Activated CD8-positive, alpha-beta T cell treated with anti-CD3 and anti-CD28 coated beads for 36 hours (primary cell): ENCODE measurements around the gene LTBP4. TPM values are rescaled to one million over a fixed set of nuclear protein-coding genes. Genes with fewer than 3 reads are reported as not detected.

Experiments used
- ATAC-seq: fragments of 200-7000 bp; cut with Tn5 transposase; one replicate; pipeline ENCODE4 v1.10.0; 2021; ENCODE audit warnings: mild to moderate bottlenecking, moderate library complexity
- CTCF ChIA-PET: fragments of 350-600 bp; sonication (Branson Sonifier 250); formaldehyde crosslinking; loops from one replicate; lab custom pipeline; 2021; ENCODE audit warnings: antibody characterized with exemption; lab: Charles Lee
- POLR2A ChIA-PET: fragments of 350-600 bp; sonication (Branson Sonifier 250); formaldehyde crosslinking; loops from one replicate; lab custom pipeline; 2021; ENCODE audit warnings: antibody characterized with exemption; lab: Charles Lee
- DNase-seq: peaks from one replicate; pipeline ENCODE4 v3.0.0-alpha.2; 2020
- H3K27ac Mint-ChIP-seq: one replicate; pipeline ENCODE4 v1.8.0; 2021; ENCODE audit warnings: mild to moderate bottlenecking, mixed read lengths
- H3K27me3 Mint-ChIP-seq: one replicate; pipeline ENCODE4 v1.8.0; 2021; ENCODE audit warnings: mixed read lengths
- H3K36me3 Mint-ChIP-seq: one replicate; pipeline ENCODE4 v1.8.0; 2021; ENCODE audit warnings: low read depth, mixed read lengths
- H3K4me1 Mint-ChIP-seq: one replicate; pipeline ENCODE4 v1.8.0; 2021; ENCODE audit warnings: low read depth, mixed read lengths
- H3K4me3 Mint-ChIP-seq: one replicate; pipeline ENCODE4 v1.8.0; 2021; ENCODE audit warnings: mild to moderate bottlenecking, moderate library complexity, mixed read lengths
- H3K9me3 Mint-ChIP-seq: one replicate; pipeline ENCODE4 v1.8.0; 2021; ENCODE audit warnings: mixed read lengths
- intact Hi-C: fragments of 100-400 bp; cut with micrococcal nuclease; formaldehyde crosslinking; loops from one replicate; pipeline ENCODE4 v1.10.0; 2022
- total RNA-seq, 2 experiments: library from RNA; stranded (reverse); gene quantifications; one replicate each; pipeline ENCODE4 v1.2.3, GENCODE V29; 2021
- TF ChIP-seq, protein P1 (sequence below): fragments of 200-600 bp; IDR thresholded peaks from one replicate; pipeline ENCODE4 v1.8.0; 2022; ENCODE audit warnings: antibody characterized with exemption, mild to moderate bottlenecking

The LTBP4 gene
- total RNA-seq, 2 experiments from 2014 or later: 117 to 121 TPM

DNA sequence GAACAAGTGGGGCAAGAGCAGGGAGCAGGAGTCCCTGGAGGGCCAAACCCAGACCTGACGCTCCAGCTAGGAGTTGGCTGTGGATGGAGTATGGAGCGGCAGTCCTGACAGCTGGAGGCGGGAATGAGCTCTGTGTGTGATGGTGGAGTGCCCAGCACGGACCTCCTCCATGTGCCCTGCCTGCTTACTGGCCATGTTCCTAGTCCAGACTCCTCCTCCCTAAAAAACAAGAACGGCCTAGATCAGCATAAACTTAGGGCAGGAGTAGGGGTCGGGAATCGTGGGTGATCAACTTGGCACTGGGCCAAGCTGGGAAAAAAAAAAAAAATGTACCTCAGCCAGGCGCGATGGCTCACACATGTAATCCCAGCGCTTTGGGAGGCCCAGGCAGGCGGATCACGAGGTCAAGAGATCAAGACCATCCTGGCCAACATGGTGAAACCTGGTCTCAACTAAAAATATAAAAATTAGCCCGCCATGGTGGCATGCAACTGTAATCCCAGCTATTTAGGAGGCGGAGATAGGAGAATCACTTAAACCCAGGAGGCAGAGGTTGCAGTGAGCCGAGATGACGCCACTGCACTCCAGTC is 29.5 kb downstream of the LTBP4 start:
- Mint-ChIP-seq H3K4me1 (peaks cover 11% of the 10 kb centered on the region), H3K9me3 (no peaks in the 10 kb centered on the region), H3K36me3 (peaks cover 23% of the 10 kb centered on the region), H3K4me3 (no peak overlapping the region), H3K27ac (no peak overlapping the region), H3K27me3 (peaks cover 5% of the 10 kb centered on the region)
- TF ChIP-seq, protein P1, sequence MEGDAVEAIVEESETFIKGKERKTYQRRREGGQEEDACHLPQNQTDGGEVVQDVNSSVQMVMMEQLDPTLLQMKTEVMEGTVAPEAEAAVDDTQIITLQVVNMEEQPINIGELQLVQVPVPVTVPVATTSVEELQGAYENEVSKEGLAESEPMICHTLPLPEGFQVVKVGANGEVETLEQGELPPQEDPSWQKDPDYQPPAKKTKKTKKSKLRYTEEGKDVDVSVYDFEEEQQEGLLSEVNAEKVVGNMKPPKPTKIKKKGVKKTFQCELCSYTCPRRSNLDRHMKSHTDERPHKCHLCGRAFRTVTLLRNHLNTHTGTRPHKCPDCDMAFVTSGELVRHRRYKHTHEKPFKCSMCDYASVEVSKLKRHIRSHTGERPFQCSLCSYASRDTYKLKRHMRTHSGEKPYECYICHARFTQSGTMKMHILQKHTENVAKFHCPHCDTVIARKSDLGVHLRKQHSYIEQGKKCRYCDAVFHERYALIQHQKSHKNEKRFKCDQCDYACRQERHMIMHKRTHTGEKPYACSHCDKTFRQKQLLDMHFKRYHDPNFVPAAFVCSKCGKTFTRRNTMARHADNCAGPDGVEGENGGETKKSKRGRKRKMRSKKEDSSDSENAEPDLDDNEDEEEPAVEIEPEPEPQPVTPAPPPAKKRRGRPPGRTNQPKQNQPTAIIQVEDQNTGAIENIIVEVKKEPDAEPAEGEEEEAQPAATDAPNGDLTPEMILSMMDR: no peak
- ChIA-PET POLR2A (interaction anchor here (1.1 to 1.3 kb wide), 2 partner anchors 21 to 25 kb away, joined by 3 to 4 read pairs; no protein-coding TSS in a partner anchor), CTCF (interaction anchor here (1.4 kb wide), 1 partner anchor 28 kb away, joined by 3 read pairs; no protein-coding TSS in a partner anchor)
- intact Hi-C loops: no loop called here
- no peak for DNase-seq
- no peak for ATAC-seq

DNA sequence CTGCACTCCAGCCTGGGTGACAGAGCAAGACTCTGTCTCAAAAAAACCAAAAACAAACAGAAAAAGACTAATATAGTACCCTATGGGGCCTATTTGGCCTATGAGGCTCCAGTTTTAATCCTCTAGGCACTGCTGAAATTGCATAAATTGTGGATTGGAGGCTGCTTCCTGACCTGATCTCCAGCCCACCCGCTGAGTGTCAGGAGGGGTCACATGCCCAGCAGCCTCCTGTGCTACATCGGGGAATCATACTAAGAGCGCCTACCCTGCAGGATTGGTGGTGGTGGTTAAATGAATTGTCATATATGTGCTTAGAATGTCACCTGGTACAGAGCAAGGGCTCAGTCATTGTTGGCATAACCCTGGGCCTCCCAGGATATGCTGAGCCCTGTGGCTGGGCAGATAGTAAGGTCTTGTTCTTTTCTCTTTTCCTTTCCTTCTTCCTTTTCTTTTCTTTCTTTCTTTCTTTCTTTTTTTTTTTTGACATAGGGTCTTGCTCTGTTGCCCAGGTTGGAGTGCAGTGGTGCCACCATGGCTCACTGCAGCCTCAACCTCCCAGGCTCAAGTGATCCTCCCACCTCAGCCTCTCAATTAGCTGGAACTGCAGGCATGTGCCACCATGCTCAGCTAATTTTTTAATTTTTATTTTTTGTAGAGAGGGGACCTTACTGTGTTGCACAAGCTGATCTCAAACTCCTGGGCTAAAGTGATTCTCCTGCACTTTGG is 31.3 kb downstream of the LTBP4 start:
- CTCF ChIA-PET: interaction anchor here (2.6 to 4.2 kb wide), 5 partner anchors 13 to 99 kb away, joined by 19 to 126 read pairs (median 35); no protein-coding TSS in a partner anchor
- TF ChIP-seq, protein P1: no peak
- ATAC-seq (no peak), DNase-seq (no peak)
- Mint-ChIP-seq H3K27me3 (peaks cover 6% of the 10 kb centered on the region), H3K27ac (no peak overlapping the region), H3K36me3 (peaks cover 8% of the 10 kb centered on the region), H3K4me3 (no peak overlapping the region), H3K9me3 (no peaks in the 10 kb centered on the region), H3K4me1 (peaks cover 7% of the 10 kb centered on the region)
- intact Hi-C loops: no loop called here
- POLR2A ChIA-PET: no interaction called here

DNA sequence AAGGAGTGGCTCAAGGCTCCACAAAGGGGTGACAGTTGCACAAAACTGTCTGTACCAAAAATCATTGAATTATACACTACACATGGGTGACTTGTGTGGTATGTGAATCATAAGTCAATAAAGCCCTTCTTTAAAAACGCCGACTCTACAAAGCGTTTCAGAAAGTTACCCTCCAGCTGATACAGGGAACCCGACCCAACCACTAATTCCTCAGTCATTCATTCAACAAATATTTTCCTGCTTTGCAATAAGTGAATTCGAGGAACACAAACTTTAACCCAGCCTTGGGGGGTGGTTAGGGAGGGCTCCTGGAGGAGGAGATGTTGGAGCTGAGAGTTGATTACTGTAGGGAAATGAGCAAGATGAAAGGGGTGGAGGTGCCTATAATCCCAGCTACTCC is 32.0 kb downstream of the LTBP4 start:
- no peaks in the 10 kb centered on the region for H3K9me3 Mint-ChIP-seq
- peaks cover 6% of the 10 kb centered on the region for H3K27me3 Mint-ChIP-seq
- H3K4me3 Mint-ChIP-seq: no peak overlapping the region
- ChIA-PET POLR2A (no interaction called here), CTCF (interaction anchor here (0.7 to 4.2 kb wide), 7 partner anchors 12 to 328 kb away, joined by 3 to 126 read pairs (median 34); no protein-coding TSS in a partner anchor)
- intact Hi-C loops: no loop called here
- ATAC-seq: no peak
- peaks cover 8% of the 10 kb centered on the region for H3K36me3 Mint-ChIP-seq
- TF ChIP-seq, protein P1: no peak
- DNase-seq: no peak
- no peak overlapping the region for H3K27ac Mint-ChIP-seq
- H3K4me1 Mint-ChIP-seq: peaks cover 7% of the 10 kb centered on the region

DNA sequence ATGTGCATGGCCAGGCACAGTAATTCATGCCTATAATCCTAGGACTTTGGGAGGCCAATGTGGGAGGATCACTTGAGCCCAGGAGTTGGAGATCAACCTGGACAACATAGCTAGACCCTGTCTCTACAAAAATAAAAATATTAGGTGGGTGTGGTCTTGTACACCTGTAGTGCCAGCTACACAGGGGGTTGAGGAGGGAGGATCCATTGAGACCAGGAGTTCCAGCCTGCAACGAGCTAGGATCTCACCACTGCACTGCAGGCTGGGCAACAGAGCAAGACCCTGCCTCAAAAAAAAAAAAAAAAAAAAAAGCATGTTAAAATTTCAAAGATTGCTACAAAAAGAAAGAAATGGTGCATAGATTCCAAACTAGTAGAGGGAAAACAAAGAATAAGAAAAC is 37.2 kb downstream of the LTBP4 start:
- Mint-ChIP-seq H3K4me1 (peaks cover 5% of the 10 kb centered on the region), H3K36me3 (no peaks in the 10 kb centered on the region), H3K9me3 (no peaks in the 10 kb centered on the region), H3K4me3 (no peak overlapping the region), H3K27me3 (peaks cover 6% of the 10 kb centered on the region), H3K27ac (no peak overlapping the region)
- intact Hi-C loops: no loop called here
- TF ChIP-seq, protein P1: no peak
- ChIA-PET POLR2A (interaction anchor here (0.6 kb wide), 1 partner anchor 307 kb away, joined by 3 read pairs; no protein-coding TSS in a partner anchor), CTCF (interaction anchor here (0.9 kb wide), 1 partner anchor 171 kb away, joined by 3 read pairs; the partner anchor contains the start of gene SPTBN4)
- ATAC-seq: no peak
- no peak for DNase-seq

DNA sequence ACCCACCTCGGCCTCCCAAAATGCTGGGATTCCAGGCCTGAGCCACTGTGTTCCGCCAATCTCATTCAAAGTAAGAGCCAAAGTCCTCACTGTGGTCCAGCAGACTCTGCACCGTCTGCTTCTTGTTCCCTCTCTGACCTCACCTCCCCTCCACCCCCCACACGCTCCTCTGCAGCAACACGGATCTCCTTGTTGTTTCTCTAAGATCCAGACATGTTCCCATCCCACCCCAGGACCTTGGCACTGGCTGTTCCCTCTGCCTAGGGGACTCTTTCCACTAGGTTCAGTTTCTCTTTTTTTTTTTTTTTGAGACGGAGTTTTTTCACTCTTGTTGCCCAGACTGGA is 38.4 kb downstream of the LTBP4 start:
- ChIA-PET POLR2A (interaction anchor here (1.2 kb wide), 1 partner anchor 11 kb away, joined by 3 read pairs; no protein-coding TSS in a partner anchor), CTCF (no interaction called here)
- ATAC-seq (no peak), DNase-seq (no peak)
- intact Hi-C loops: no loop called here
- Mint-ChIP-seq H3K4me1 (peaks cover 2% of the 10 kb centered on the region), H3K27me3 (peaks cover 5% of the 10 kb centered on the region), H3K4me3 (no peak overlapping the region), H3K36me3 (no peaks in the 10 kb centered on the region), H3K9me3 (no peaks in the 10 kb centered on the region), H3K27ac (no peak overlapping the region)
- TF ChIP-seq, protein P1: no peak
